Mesothelial cell of epicardium (in vitro differentiated cells): Measurements from ENCODE around the gene CLCF1. TPM values are rescaled to one million over a fixed set of nuclear protein-coding genes. Genes with fewer than 3 reads are reported as not detected.
"Not testable (repeated sequence)": the region's sequence is repeated elsewhere in the genome, so short reads cannot be mapped to it uniquely, and the experiment has no call there.

Experiments used
- DNase-seq, 2 experiments: peaks; one replicate each; pipeline ENCODE4 v3.0.0; 2021; ENCODE audit warnings: low spot score in 2 of 2; ENCODE audit not compliant: unreplicated experiment in 2 of 2
- H3K27ac Mint-ChIP-seq: 2 replicates; pipeline ENCODE4 v1.8.0; 2021; ENCODE audit warnings: mixed read lengths
- H3K27me3 Mint-ChIP-seq: 2 replicates; pipeline ENCODE4 v1.8.0; 2021; ENCODE audit warnings: low read depth, mixed read lengths
- H3K36me3 Mint-ChIP-seq: 2 replicates; pipeline ENCODE4 v1.8.0; 2021; ENCODE audit warnings: mixed read lengths
- H3K4me1 Mint-ChIP-seq: 2 replicates; pipeline ENCODE4 v1.8.0; 2021; ENCODE audit warnings: mixed read lengths
- H3K4me3 Mint-ChIP-seq: 2 replicates; pipeline ENCODE4 v1.8.0; 2021; ENCODE audit warnings: mild to moderate bottlenecking, moderate library complexity, mixed read lengths
- H3K9me3 Mint-ChIP-seq: 2 replicates; pipeline ENCODE4 v1.8.0; 2021; ENCODE audit warnings: mixed read lengths
- total RNA-seq: library from RNA; stranded (reverse); gene quantifications from 3 replicates; pipeline ENCODE4 v1.2.1, GENCODE V29; 2021
- TF ChIP-seq, protein P1 (sequence below): fragments of 200-600 bp; sonication (generic); IDR thresholded peaks from one replicate; pipeline ENCODE4 v1.5.0; 2021; ENCODE audit warnings: antibody characterized with exemption; ENCODE audit not compliant: unreplicated experiment

The CLCF1 gene
- total RNA-seq, 1 donor from 2014 or later, result 5.9 TPM

DNA sequence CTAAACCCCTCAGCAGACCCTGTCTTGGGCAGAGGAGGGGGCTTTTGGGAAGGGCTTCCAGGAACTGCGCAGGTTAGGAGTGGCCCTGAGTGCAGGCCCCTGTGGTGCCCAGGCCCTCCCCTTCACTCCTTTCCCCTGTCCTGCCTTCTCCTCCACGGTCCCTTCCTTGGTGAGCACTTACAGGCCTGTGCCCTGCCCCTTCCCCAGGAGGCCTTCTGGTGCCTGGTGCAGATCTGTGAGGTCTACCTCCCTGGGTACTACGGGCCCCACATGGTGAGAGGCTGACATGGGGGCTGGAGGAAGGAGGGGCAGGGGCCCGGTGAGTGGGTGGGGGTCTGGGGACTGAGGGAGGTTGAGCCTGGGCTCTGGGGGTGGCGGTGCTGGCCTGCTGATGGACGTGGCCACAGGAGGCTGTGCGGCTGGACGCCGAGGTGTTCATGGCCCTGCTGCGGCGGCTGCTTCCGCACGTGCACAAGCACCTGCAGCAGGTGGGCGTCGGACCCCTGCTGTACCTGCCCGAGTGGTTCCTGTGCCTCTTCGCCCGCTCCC is 33.1 kb upstream of the CLCF1 start:
- Mint-ChIP-seq H3K27ac (no peak overlapping the region), H3K27me3 (peaks cover 20% of the 10 kb centered on the region), H3K4me3 (no peak overlapping the region), H3K36me3 (no peaks in the 10 kb centered on the region), H3K4me1 (peaks cover 9% of the 10 kb centered on the region), H3K9me3 (no peaks in the 10 kb centered on the region)
- no peak for DNase-seq
- TF ChIP-seq, protein P1, sequence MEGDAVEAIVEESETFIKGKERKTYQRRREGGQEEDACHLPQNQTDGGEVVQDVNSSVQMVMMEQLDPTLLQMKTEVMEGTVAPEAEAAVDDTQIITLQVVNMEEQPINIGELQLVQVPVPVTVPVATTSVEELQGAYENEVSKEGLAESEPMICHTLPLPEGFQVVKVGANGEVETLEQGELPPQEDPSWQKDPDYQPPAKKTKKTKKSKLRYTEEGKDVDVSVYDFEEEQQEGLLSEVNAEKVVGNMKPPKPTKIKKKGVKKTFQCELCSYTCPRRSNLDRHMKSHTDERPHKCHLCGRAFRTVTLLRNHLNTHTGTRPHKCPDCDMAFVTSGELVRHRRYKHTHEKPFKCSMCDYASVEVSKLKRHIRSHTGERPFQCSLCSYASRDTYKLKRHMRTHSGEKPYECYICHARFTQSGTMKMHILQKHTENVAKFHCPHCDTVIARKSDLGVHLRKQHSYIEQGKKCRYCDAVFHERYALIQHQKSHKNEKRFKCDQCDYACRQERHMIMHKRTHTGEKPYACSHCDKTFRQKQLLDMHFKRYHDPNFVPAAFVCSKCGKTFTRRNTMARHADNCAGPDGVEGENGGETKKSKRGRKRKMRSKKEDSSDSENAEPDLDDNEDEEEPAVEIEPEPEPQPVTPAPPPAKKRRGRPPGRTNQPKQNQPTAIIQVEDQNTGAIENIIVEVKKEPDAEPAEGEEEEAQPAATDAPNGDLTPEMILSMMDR, result no peak

- H3K9me3 Mint-ChIP-seq, result no peaks in the 10 kb centered on the region
- H3K36me3 Mint-ChIP-seq, result no peaks in the 10 kb centered on the region
- peaks cover 15% of the 10 kb centered on the region for H3K27me3 Mint-ChIP-seq
- H3K4me1 Mint-ChIP-seq, result peaks cover 10% of the 10 kb centered on the region
- H3K4me3 Mint-ChIP-seq, result no peak overlapping the region
- no peak overlapping the region for H3K27ac Mint-ChIP-seq
- no peak for DNase-seq
- TF ChIP-seq, protein P1, result no peak
Observed at GRCh38 chr11:67405688-67406339, 32.4 kb upstream of the CLCF1 start.

- H3K27me3 Mint-ChIP-seq, result peaks cover 12% of the 10 kb centered on the region
- H3K27ac Mint-ChIP-seq, result no peak overlapping the region
- no peaks in the 10 kb centered on the region for H3K9me3 Mint-ChIP-seq
- TF ChIP-seq, protein P1, result no peak
- peaks cover 15% of the 10 kb centered on the region for H3K4me1 Mint-ChIP-seq
- DNase-seq, result no peak
- H3K36me3 Mint-ChIP-seq, result no peaks in the 10 kb centered on the region
- H3K4me3 Mint-ChIP-seq, result no peak overlapping the region
Observed at GRCh38 chr11:67405196-67405567, 31.8 kb upstream of the CLCF1 start.

- Mint-ChIP-seq H3K4me1 (peaks cover 17% of the 10 kb centered on the region), H3K27me3 (peaks cover 10% of the 10 kb centered on the region), H3K9me3 (no peaks in the 10 kb centered on the region), H3K4me3 (no peak overlapping the region), H3K36me3 (no peaks in the 10 kb centered on the region), H3K27ac (no peak overlapping the region)
- TF ChIP-seq, protein P1, result no peak
- DNase-seq, result no peak
Observed at GRCh38 chr11:67404515-67405195, 31.3 kb upstream of the CLCF1 start.

DNA sequence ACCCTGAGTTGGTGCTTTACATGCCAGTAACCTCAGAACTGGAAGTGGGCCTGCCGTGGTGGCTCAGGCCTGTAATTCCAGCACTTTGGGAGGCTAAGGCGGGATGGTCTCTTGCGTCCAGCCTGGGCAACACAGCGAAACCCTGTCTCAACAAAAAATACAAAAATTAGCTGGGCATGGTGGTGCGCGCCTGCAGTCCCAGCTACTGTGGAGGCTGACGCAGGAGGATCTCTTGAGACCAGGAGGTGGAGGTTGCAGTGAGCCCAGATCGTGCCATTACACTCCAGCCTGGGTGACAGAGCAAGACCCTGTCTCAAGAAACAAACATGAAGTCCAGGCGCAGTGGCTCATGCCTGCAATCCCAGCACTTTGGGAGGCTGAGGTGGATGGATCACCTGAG is 29.7 kb upstream of the CLCF1 start:
- peaks cover 17% of the 10 kb centered on the region for H3K4me1 Mint-ChIP-seq
- H3K4me3 Mint-ChIP-seq, H3K9me3 Mint-ChIP-seq, H3K27ac Mint-ChIP-seq, H3K36me3 Mint-ChIP-seq, DNase-seq, H3K27me3 Mint-ChIP-seq: not testable (repeated sequence)

GRCh38 chr11:67402192-67402839 is 28.9 kb upstream of the CLCF1 start:
- H3K9me3 Mint-ChIP-seq, H3K36me3 Mint-ChIP-seq, DNase-seq, H3K27me3 Mint-ChIP-seq: not testable (repeated sequence)
- Mint-ChIP-seq H3K27ac (peak overlapping the region; percentile 81), H3K4me1 (peaks cover 17% of the 10 kb centered on the region), H3K4me3 (peak overlapping the region; percentile 36)
